Measurements from ENCODE around the gene ADGRB3. TPM values are rescaled to one million over a fixed set of nuclear protein-coding genes. Genes with fewer than 3 reads are reported as not detected.

ADGRB3 gene
- total and polyA plus RNA-seq, 10 of the 15 experiments (the other 5 are each of a cell fraction or from before 2014, with no cell fraction given): 0.03 to 0.06 TPM; not detected in 8

- H4K20me1 ChIP-seq (ENCODE audit: control insufficient read depth, insufficient read depth): no peaks in the 10 kb centered on the region
- no peak overlapping the region for H2AFZ ChIP-seq (ENCODE audit: control insufficient read depth, low read depth, low read length)
- H3K9me3 ChIP-seq (replicated peaks; ENCODE audit: control insufficient read depth, insufficient read depth, low read length): no peaks in the 10 kb centered on the region
- no peaks in the 10 kb centered on the region for H3K36me3 ChIP-seq (ENCODE audit: control insufficient read depth in 2 of 2, insufficient read depth in 2 of 2, low read length in 1 of 2)
- H3K27ac ChIP-seq (ENCODE audit: control insufficient read depth, insufficient read depth): no peak overlapping the region
- H3K4me3 ChIP-seq: no peak overlapping the region
- ChIA-PET RAD21 (ENCODE audit: unreplicated experiment) (no interaction called here), POLR2A (no interaction called here), SMC1A (ENCODE audit: uncharacterized antibody, unreplicated experiment) (no interaction called here), CTCF (no interaction called here)
- intact Hi-C loops (cut with micrococcal nuclease; ENCODE audit: unreplicated experiment): no loop called here
- WGBS (ENCODE audit: insufficient coverage, insufficient replicate concordance, low lambda C conversion rate, missing lambda C conversion rate): 0% methylated on average over 1 of the region's 1 CpG
- no peak for ATAC-seq
- H3K4me1 ChIP-seq (ENCODE audit: control insufficient read depth, insufficient read depth, low read length): no peaks in the 10 kb centered on the region
- in situ Hi-C loops (cut with MboI): no loop called here
- no peak for DNase-seq (ENCODE audit: low read depth, low spot score)
- H3K4me2 ChIP-seq (ENCODE audit: control insufficient read depth, insufficient read depth): no peak overlapping the region
- TF ChIP-seq ELK1 (IDR thresholded peaks at IDR 0.05; ENCODE audit: low read depth, low read length) (no peak), TCF3 (IDR thresholded peaks at IDR 0.05; ENCODE audit: borderline replicate concordance, insufficient read depth, low read depth, low read length) (no peak), MTA2 (IDR thresholded peaks at IDR 0.05; ENCODE audit: low read depth) (no peak), KLF5 (IDR thresholded peaks at IDR 0.05; ENCODE audit: partially characterized antibody) (no peak), IRF5 (IDR thresholded peaks at IDR 0.05; ENCODE audit: borderline replicate concordance) (no peak), NFXL1 (IDR thresholded peaks at IDR 0.05; ENCODE audit: borderline replicate concordance) (no peak), SMAD1 (IDR thresholded peaks at IDR 0.05; ENCODE audit: low read depth, partially characterized antibody) (no peak), GABPA (IDR thresholded peaks at IDR 0.05; ENCODE audit: low read depth) (no peak), ZNF592 (IDR thresholded peaks at IDR 0.05) (no peak)
- no TSS peak for BruUV-seq (replicated peaks)
- H3K9ac ChIP-seq (ENCODE audit: control insufficient read depth, insufficient read depth, low read length): no peak overlapping the region
- FAIRE-seq: no peak
- H3K27me3 ChIP-seq (replicated peaks in 1 of 2; ENCODE audit: control insufficient read depth in 2 of 2, insufficient read depth in 2 of 2, low read length in 1 of 2): no peaks in the 10 kb centered on the region
- no peaks in the 10 kb centered on the region for H3K79me2 ChIP-seq (ENCODE audit: control insufficient read depth, insufficient read depth, low read length)
Measured at GRCh38 chr6:69069881-69070280, 434.8 kb downstream of the ADGRB3 start.
